HG02678 (cell line): ENCODE results near the gene SLC6A7.
A peak's percentile ranks its signal among the peaks of the same experiment; 100 is the strongest.
"Not testable (repeated sequence)": the region's sequence is repeated elsewhere in the genome, so short reads cannot be mapped to it uniquely, and the experiment has no call there.

Experiments
- ATAC-seq: cut with Tn5 transposase; IDR thresholded peaks from one replicate; pipeline ENCODE4 v1.9.1; 2021; ENCODE audit warnings: mild to moderate bottlenecking, moderate library complexity; ENCODE audit not compliant: unreplicated experiment

SLC6A7 gene

GRCh38 chr5:150214289-150214688, 24.4 kb downstream of the SLC6A7 start:
- no peak for ATAC-seq

GRCh38 chr5:150215979-150216944, 26.4 kb downstream of the SLC6A7 start:
- no peak for ATAC-seq

- ATAC-seq, result no peak
Observed at GRCh38 chr5:150217038-150217437, 27.2 kb downstream of the SLC6A7 start.

GRCh38 chr5:150217873-150218692, 28.2 kb downstream of the SLC6A7 start:
- peak; percentile 93 for ATAC-seq

- ATAC-seq, result no peak
Observed at GRCh38 chr5:150218693-150219035, 28.8 kb downstream of the SLC6A7 start.

GRCh38 chr5:150219142-150219541, 29.3 kb downstream of the SLC6A7 start:
- no peak for ATAC-seq

- ATAC-seq, result no peak
Observed at GRCh38 chr5:150219861-150220260, 30.0 kb downstream of the SLC6A7 start.

GRCh38 chr5:150221471-150221870, 31.6 kb downstream of the SLC6A7 start:
- no peak for ATAC-seq

GRCh38 chr5:150222906-150223305, 33.0 kb downstream of the SLC6A7 start:
- ATAC-seq, result no peak

GRCh38 chr5:150223474-150223873, 33.6 kb downstream of the SLC6A7 start:
- ATAC-seq, result no peak

- ATAC-seq, result no peak
Observed at GRCh38 chr5:150224483-150225027, 34.7 kb downstream of the SLC6A7 start.

GRCh38 chr5:150227036-150227435, 37.2 kb downstream of the SLC6A7 start:
- ATAC-seq, result no peak

- ATAC-seq, result no peak
Observed at GRCh38 chr5:150227606-150228273, 37.9 kb downstream of the SLC6A7 start.

- ATAC-seq, result no peak
Observed at GRCh38 chr5:150229571-150229970, 39.7 kb downstream of the SLC6A7 start.

- ATAC-seq, result no peak
Observed at GRCh38 chr5:150230842-150231241, 41.0 kb downstream of the SLC6A7 start.

GRCh38 chr5:150233706-150234105, 43.8 kb downstream of the SLC6A7 start:
- not testable (repeated sequence) for ATAC-seq

- no peak for ATAC-seq
Observed at GRCh38 chr5:150234576-150235499, 45.0 kb downstream of the SLC6A7 start.

- no peak for ATAC-seq
Observed at GRCh38 chr5:150235500-150235854, 45.6 kb downstream of the SLC6A7 start.

- ATAC-seq, result no peak
Observed at GRCh38 chr5:150236313-150236712, 46.5 kb downstream of the SLC6A7 start.
